HPDE6-E6E7 (cell line): ENCODE results near the gene TIMM8A.
"Not testable (repeated sequence)": the region's sequence is repeated elsewhere in the genome, so short reads cannot be mapped to it uniquely, and the experiment has no call there.

Experiments
- DNase-seq: peaks from one replicate; pipeline ENCODE4 v3.0.0; 2011; ENCODE audit warnings: missing footprints; ENCODE audit errors: extremely low spot score

TIMM8A gene

GRCh38 chrX:101359966-101360365, 11.4 kb upstream of the TIMM8A start:
- DNase-seq, result no peak

GRCh38 chrX:101357166-101357795, 8.7 kb upstream of the TIMM8A start:
- DNase-seq, result no peak

GRCh38 chrX:101349193-101349562, 636 bp upstream of the TIMM8A start:
- DNase-seq, result no peak

GRCh38 chrX:101347859-101348451, 587 bp downstream of the TIMM8A start:
- DNase-seq, result no peak

- DNase-seq, result no peak
Measured at GRCh38 chrX:101337776-101338271, 10.7 kb downstream of the TIMM8A start.

GRCh38 chrX:101334310-101334709, 14.2 kb downstream of the TIMM8A start:
- not testable (repeated sequence) for DNase-seq

GRCh38 chrX:101326600-101326999, 21.9 kb downstream of the TIMM8A start:
- not testable (repeated sequence) for DNase-seq

- DNase-seq, result no peak
Measured at GRCh38 chrX:101303790-101304189, 44.8 kb downstream of the TIMM8A start.
